ENCODE measurements around the gene TRPC5OS. TPM values are rescaled to one million over a fixed set of nuclear protein-coding genes. Genes with fewer than 3 reads are reported as not detected.

The TRPC5OS gene
- total RNA-seq, 1 donor from 2014 or later: not detected

- ATAC-seq (no peak), DNase-seq (no peak)
- TF ChIP-seq CTCF (IDR thresholded peaks at IDR 0.05): no peak
- Histone ChIP-seq H3K36me3 (no peaks in the 10 kb centered on the region), H3K4me1 (no peaks in the 10 kb centered on the region), H3K9me3 (no peaks in the 10 kb centered on the region), H3K27me3 (ENCODE audit: low read depth) (no peaks in the 10 kb centered on the region), H3K27ac (no peak overlapping the region), H3K4me3 (no peak overlapping the region)
- intact Hi-C loops (cut with DNase I): no loop called here
Measured at GRCh38 chrX:111892375-111892774, 16.4 kb downstream of the TRPC5OS start.

- H3K36me3 ChIP-seq: no peaks in the 10 kb centered on the region
- ATAC-seq (no peak), DNase-seq (no peak)
- intact Hi-C loops (cut with DNase I): no loop called here
- no peak overlapping the region for H3K4me3 ChIP-seq
- no peak for TF ChIP-seq CTCF (IDR thresholded peaks at IDR 0.05)
- H3K9me3 ChIP-seq: no peaks in the 10 kb centered on the region
- H3K27me3 ChIP-seq (ENCODE audit: low read depth): no peaks in the 10 kb centered on the region
- no peaks in the 10 kb centered on the region for H3K4me1 ChIP-seq
- H3K27ac ChIP-seq: no peak overlapping the region
Measured at GRCh38 chrX:111896148-111896547, 20.2 kb downstream of the TRPC5OS start.

- no peak for ATAC-seq
Measured at GRCh38 chrX:111914398-111915090, 38.6 kb downstream of the TRPC5OS start.

GRCh38 chrX:111917591-111917990 is 41.6 kb downstream of the TRPC5OS start:
- intact Hi-C loops (cut with DNase I): no loop called here
- ATAC-seq (no peak), DNase-seq (no peak)
- Histone ChIP-seq H3K9me3 (no peaks in the 10 kb centered on the region), H3K4me3 (no peak overlapping the region), H3K36me3 (no peaks in the 10 kb centered on the region), H3K27ac (no peak overlapping the region), H3K27me3 (ENCODE audit: low read depth) (no peaks in the 10 kb centered on the region), H3K4me1 (no peaks in the 10 kb centered on the region)
- no peak for TF ChIP-seq CTCF (IDR thresholded peaks at IDR 0.05)

More at GRCh38 chrX:111914398-111915090, 38.6 kb downstream of the TRPC5OS start:
- no peak for DNase-seq
- Histone ChIP-seq H3K4me1 (no peaks in the 10 kb centered on the region), H3K27me3 (ENCODE audit: low read depth) (no peaks in the 10 kb centered on the region), H3K27ac (no peak overlapping the region), H3K4me3 (no peak overlapping the region), H3K9me3 (no peaks in the 10 kb centered on the region), H3K36me3 (no peaks in the 10 kb centered on the region)
- TF ChIP-seq CTCF (IDR thresholded peaks at IDR 0.05): no peak
- intact Hi-C loops (cut with DNase I): no loop called here

GRCh38 chrX:111928456-111928855 is 52.5 kb downstream of the TRPC5OS start:
- Histone ChIP-seq H3K9me3 (no peaks in the 10 kb centered on the region), H3K27me3 (ENCODE audit: low read depth) (no peaks in the 10 kb centered on the region), H3K4me3 (no peak overlapping the region), H3K36me3 (no peaks in the 10 kb centered on the region), H3K4me1 (no peaks in the 10 kb centered on the region), H3K27ac (no peak overlapping the region)
- ATAC-seq: no peak
- no peak for TF ChIP-seq CTCF (IDR thresholded peaks at IDR 0.05)
- intact Hi-C loops (cut with DNase I): no loop called here
- no peak for DNase-seq

Other genes with a start within 250 kb of the TRPC5OS start
- gene ALG13, start 195.0 kb upstream of the TRPC5OS start, total RNA-seq: 40.3 TPM
- gene TRPC5, start 206.6 kb downstream of the TRPC5OS start, total RNA-seq: not detected
- not detected for gene RTL4, start 206.8 kb downstream of the TRPC5OS start, total RNA-seq